ENCODE measurements around the gene KLF16. TPM values are rescaled to one million over a fixed set of nuclear protein-coding genes. Genes with fewer than 3 reads are reported as not detected.

The KLF16 gene
- total and polyA plus RNA-seq, 2 experiments from 2014 or later: 4.6 to 11.0 TPM

GRCh38 chr19:1906985-1907562, 43.7 kb upstream of the KLF16 start:
- H3K36me3 ChIP-seq (ENCODE audit: low read depth): no peaks in the 10 kb centered on the region
- TF ChIP-seq EZH2 (IDR thresholded peaks at IDR 0.05; ENCODE audit: insufficient read depth, poor library complexity, severe bottlenecking): no peak
- TF ChIP-seq EZH2phosphoT487 (IDR thresholded peaks at IDR 0.05; ENCODE audit: insufficient read depth, low read depth): no peak
- in situ Hi-C loops (cut with MboI): no loop called here
- 93 to 96% methylated on average over 10 of the region's 10 CpGs for WGBS, 2 experiments (ENCODE audit: low coverage in 1 of 2, low lambda C conversion rate in 2 of 2, missing lambda C conversion rate in 2 of 2)
- H3F3A ChIP-seq (ENCODE audit: insufficient read depth): 0 out of 2 replicates have a peak, but pooled peaks cover 10% of the 10 kb centered on the region
- DNase-seq: no peak
- H2AFZ ChIP-seq: no peak overlapping the region
- H3K27me3 ChIP-seq (replicated peaks; ENCODE audit: insufficient read depth): no peaks in the 10 kb centered on the region
- no peaks in the 10 kb centered on the region for H3K9me3 ChIP-seq (ENCODE audit: low read depth)
- H3K27ac ChIP-seq: no peak overlapping the region
- no peaks in the 10 kb centered on the region for H3K9me2 ChIP-seq (ENCODE audit: insufficient read depth)
- no peak overlapping the region for H3K4me3 ChIP-seq
- peaks cover 6% of the 10 kb centered on the region; the same call in 1 of the 2 replicates for H3K4me1 ChIP-seq (ENCODE audit: insufficient read depth)
- peaks cover 64% of the 10 kb centered on the region for H3K79me2 ChIP-seq (ENCODE audit: insufficient read depth)
- H3K9ac ChIP-seq: no peak overlapping the region
- H3K4me2 ChIP-seq (ENCODE audit: unreplicated experiment): no peak overlapping the region
- no peaks in the 10 kb centered on the region for H4K20me1 ChIP-seq (ENCODE audit: insufficient read depth)

GRCh38 chr19:1905863-1906375, 42.5 kb upstream of the KLF16 start:
- H3K79me2 ChIP-seq (ENCODE audit: insufficient read depth): peaks cover 54% of the 10 kb centered on the region
- no peak for DNase-seq
- TF ChIP-seq EZH2phosphoT487 (IDR thresholded peaks at IDR 0.05; ENCODE audit: insufficient read depth, low read depth): no peak
- TF ChIP-seq EZH2 (IDR thresholded peaks at IDR 0.05; ENCODE audit: insufficient read depth, poor library complexity, severe bottlenecking): no peak

GRCh38 chr19:1905110-1905862, 41.9 kb upstream of the KLF16 start, which contains the start of the genes ADAT3 and SCAMP4:
ADAT3 (plus strand) TSS chr19:1905399; CDS start chr19:1912048, 6,649 bp downstream.
SCAMP4 (plus strand) TSS chr19:1905399; CDS start chr19:1915020, 9,621 bp downstream.
- Histone ChIP-seq H3K27me3 (replicated peaks; ENCODE audit: insufficient read depth) (no peaks in the 10 kb centered on the region), H4K20me1 (ENCODE audit: insufficient read depth) (no peaks in the 10 kb centered on the region), H3K4me3 (peak within 1 kb of the TSS; percentile 86), H3K27ac (peak within 1 kb of the TSS; percentile 63), H2AFZ (peak within 1 kb of the TSS; percentile 75), H3K36me3 (ENCODE audit: low read depth) (no peaks in the 10 kb centered on the region), H3K9ac (peak within 1 kb of the TSS; percentile 85), H3K4me1 (ENCODE audit: insufficient read depth) (peaks cover 6% of the 10 kb centered on the region; the same call in 1 of the 2 replicates), H3K9me2 (ENCODE audit: insufficient read depth) (no peaks in the 10 kb centered on the region), H3K4me2 (ENCODE audit: unreplicated experiment) (peak within 1 kb of the TSS; percentile 89), H3K9me3 (ENCODE audit: low read depth) (no peaks in the 10 kb centered on the region), H3K79me2 (ENCODE audit: insufficient read depth) (peaks cover 48% of the 10 kb centered on the region), H3F3A (ENCODE audit: insufficient read depth) (0 out of 2 replicates have a peak, but pooled peaks cover 10% of the 10 kb centered on the region)
- DNase-seq: peak; percentile 99
- in situ Hi-C loops (cut with MboI): no loop called here
- WGBS, 2 experiments (ENCODE audit: low coverage in 1 of 2, low lambda C conversion rate in 2 of 2, missing lambda C conversion rate in 2 of 2): 1% methylated on average over 49 to 80 of the region's 92 CpGs
- TF ChIP-seq EZH2 (IDR thresholded peaks at IDR 0.05; ENCODE audit: insufficient read depth, poor library complexity, severe bottlenecking) (no peak), EZH2phosphoT487 (IDR thresholded peaks at IDR 0.05; ENCODE audit: insufficient read depth, low read depth) (no peak)

More at GRCh38 chr19:1905863-1906375, 42.5 kb upstream of the KLF16 start:
- in situ Hi-C loops (cut with MboI): no loop called here
- Histone ChIP-seq H3K4me2 (ENCODE audit: unreplicated experiment) (peak overlapping the region; percentile 89), H3K9me2 (ENCODE audit: insufficient read depth) (no peaks in the 10 kb centered on the region), H2AFZ (peak overlapping the region; percentile 75), H3K4me3 (peak overlapping the region; percentile 86), H3K9ac (peak overlapping the region; percentile 85), H3K27me3 (replicated peaks; ENCODE audit: insufficient read depth) (no peaks in the 10 kb centered on the region), H3K9me3 (ENCODE audit: low read depth) (no peaks in the 10 kb centered on the region), H3F3A (ENCODE audit: insufficient read depth) (0 out of 2 replicates have a peak, but pooled peaks cover 10% of the 10 kb centered on the region), H4K20me1 (ENCODE audit: insufficient read depth) (no peaks in the 10 kb centered on the region), H3K27ac (peak overlapping the region; percentile 63), H3K36me3 (ENCODE audit: low read depth) (no peaks in the 10 kb centered on the region), H3K4me1 (ENCODE audit: insufficient read depth) (peaks cover 6% of the 10 kb centered on the region; the same call in 1 of the 2 replicates)
- 80% methylated on average over 15 of the region's 15 CpGs for WGBS, 2 experiments (ENCODE audit: low coverage in 1 of 2, low lambda C conversion rate in 2 of 2, missing lambda C conversion rate in 2 of 2)

GRCh38 chr19:1904860-1905109, 41.4 kb upstream of the KLF16 start:
- peak overlapping the region; percentile 47 for H3K4me3 ChIP-seq

More at GRCh38 chr19:1904860-1905109, 41.4 kb upstream of the KLF16 start:
- Histone ChIP-seq H3K27ac (no peak overlapping the region), H4K20me1 (ENCODE audit: insufficient read depth) (no peaks in the 10 kb centered on the region), H3K36me3 (ENCODE audit: low read depth) (no peaks in the 10 kb centered on the region), H3K9me2 (ENCODE audit: insufficient read depth) (no peaks in the 10 kb centered on the region), H3K4me2 (ENCODE audit: unreplicated experiment) (no peak overlapping the region), H3F3A (ENCODE audit: insufficient read depth) (0 out of 2 replicates have a peak, but pooled peaks cover 10% of the 10 kb centered on the region), H3K27me3 (replicated peaks; ENCODE audit: insufficient read depth) (no peaks in the 10 kb centered on the region), H3K9ac (0 out of 2 replicates have a peak overlapping the region, but pooled peaks have one; percentile 38), H2AFZ (peak overlapping the region; percentile 64), H3K4me1 (ENCODE audit: insufficient read depth) (peaks cover 1% of the 10 kb centered on the region; the same call in 1 of the 2 replicates), H3K9me3 (ENCODE audit: low read depth) (no peaks in the 10 kb centered on the region), H3K79me2 (ENCODE audit: insufficient read depth) (peaks cover 43% of the 10 kb centered on the region)
- no peak for DNase-seq
- in situ Hi-C loops (cut with MboI): no loop called here
- 37 to 42% methylated on average over 8 of the region's 8 CpGs for WGBS, 2 experiments (ENCODE audit: low coverage in 1 of 2, low lambda C conversion rate in 2 of 2, missing lambda C conversion rate in 2 of 2)
- no peak for TF ChIP-seq EZH2 (IDR thresholded peaks at IDR 0.05; ENCODE audit: insufficient read depth, poor library complexity, severe bottlenecking)
- TF ChIP-seq EZH2phosphoT487 (IDR thresholded peaks at IDR 0.05; ENCODE audit: insufficient read depth, low read depth): no peak

Measured in GM23248 (cell line).